Right lobe of liver (tissue), 6 donors: Measurements from ENCODE around the gene HS3ST1. TPM values are rescaled to one million over a fixed set of nuclear protein-coding genes. Genes with fewer than 3 reads are reported as not detected.

ENCODE experiments used
- ATAC-seq, 4 donors: fragments of 200-7000 bp; cut with Tn5 transposase; one replicate each; pipeline ENCODE4 v1.9.1; 2020; ENCODE audit warnings: mild to moderate bottlenecking in 4 of 4, moderate library complexity in 4 of 4
- DNase-seq, 3 donors: peaks; one replicate each; pipeline ENCODE4 v3.0.0-alpha.2; 2020
- H3K27ac ChIP-seq, 3 donors: fragments of 200-600 bp; one replicate each; pipeline ENCODE4 v1.8.0; 2022
- H3K27me3 ChIP-seq, 2 donors: fragments of 200-600 bp; one replicate each; pipeline ENCODE4 v1.8.0; 2022
- H3K36me3 ChIP-seq, 4 donors: fragments of 200-600 bp; sonication (generic) in 1 of 4; one replicate each; pipeline versions ENCODE4 v1.5.1 to v1.8.0; 2017 to 2022; ENCODE audit warnings: control low read depth in 1 of 4
- H3K4me1 ChIP-seq, 4 donors: fragments of 200-600 bp; sonication (generic) in 1 of 4; one replicate each; pipeline versions ENCODE4 v1.5.1 to v1.8.0; 2017 to 2022; ENCODE audit warnings: control low read depth in 1 of 4
- H3K4me3 ChIP-seq, 3 donors: fragments of 200-600 bp; one replicate each; pipeline ENCODE4 v1.8.0; 2022
- H3K9me3 ChIP-seq, 4 donors: fragments of 200-600 bp; sonication (generic) in 1 of 4; one replicate each; pipeline versions ENCODE4 v1.5.1 to v1.8.0; 2017 to 2022; ENCODE audit warnings: control low read depth in 1 of 4
- POLR2A ChIP-seq: fragments of 450-650 bp; IDR thresholded peaks from one replicate; pipeline ENCODE4 v1.6.1; 2017; ENCODE audit warnings: antibody characterized with exemption, mild to moderate bottlenecking
- WGBS: methylation state at CpG from one replicate; pipeline ENCODE4 v1.1.6; 2018; ENCODE audit warnings: low coverage, low lambda C conversion rate; ENCODE audit not compliant: insufficient coverage; ENCODE audit errors: missing lambda C conversion rate; 5-methylcytosine and 5-hydroxymethylcytosine counted together
- intact Hi-C, 2 donors: fragments of 100-400 bp; cut with DNase I; formaldehyde crosslinking; loops; one replicate each; pipeline versions ENCODE4 v1.11.2 to v1.14.1; 2022
- total RNA-seq, 6 experiments: library from RNA; depleted of rRNA in 2 of 6; stranded (reverse); fragments of >200 nt in 2 of 6; fragmentation: NEBNext Ultra II Directional in 3 of 6; extraction: Animal tissue kit (Norgen Biotek cat#: 25700) in 3 of 6; gene quantifications; one replicate each; pipeline versions ENCODE4 v1.1.0 to v1.2.4, GENCODE V29; 2016 to 2023
- TF ChIP-seq, protein P1 (sequence below), 4 donors: fragments of 200-600 bp in 3 of 4; fragments of 450-650 bp in 1 of 4; IDR thresholded peaks; one replicate each; pipeline versions ENCODE4 v1.5.1 to v1.8.0; 2016 to 2022; ENCODE audit warnings: antibody characterized with exemption in 4 of 4, mild to moderate bottlenecking in 2 of 4
- donor health status: DM: no; HTN: yes; CAD: no.
- donor health status: DM: no; HTN: no; CAD: no.
- donor health status: DM: no; HTN: no; CAD: no.
- donor health status: DM: no; HTN: yes; CAD: no.
- donor health status: DM: no; HTN: yes; CAD: no.

The HS3ST1 gene
- total RNA-seq, 6 experiments from 2014 or later, result 0.11 to 1.2 (median 0.25) TPM

DNA sequence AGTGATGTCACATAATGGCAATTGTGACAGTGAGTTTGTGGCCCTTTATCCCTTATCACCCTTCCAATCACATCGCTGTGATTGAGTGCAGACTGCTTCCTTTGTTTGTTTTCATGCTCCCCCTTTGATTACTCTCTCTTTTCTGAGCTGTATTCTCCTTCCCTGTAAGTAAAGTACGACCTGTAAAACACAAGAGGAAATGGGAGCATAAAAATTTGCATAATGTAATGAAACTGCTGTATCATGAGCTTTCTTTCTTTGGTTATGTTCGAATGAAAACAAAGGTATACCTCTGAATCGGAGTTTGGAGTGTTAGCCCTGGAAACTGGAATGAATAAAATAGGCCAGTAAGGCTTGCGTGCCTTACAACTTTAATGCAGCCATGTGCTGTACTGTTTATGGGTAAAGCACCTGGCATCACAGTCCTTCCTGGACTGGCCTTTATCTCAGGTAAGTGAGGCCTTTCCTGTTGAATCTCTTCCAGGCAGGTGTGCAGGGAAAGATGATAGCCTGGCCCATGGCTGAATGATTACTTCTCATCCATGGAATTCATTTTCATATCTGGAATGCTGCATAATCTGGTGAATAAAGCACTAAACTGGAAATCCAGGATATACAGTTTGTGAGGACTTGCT is 26.6 kb upstream of the HS3ST1 start:
- Histone ChIP-seq H3K27me3 (no peaks in the 10 kb centered on the region), H3K27ac (no peak overlapping the region), H3K4me3 (no peak overlapping the region), H3K9me3 (no peaks in the 10 kb centered on the region), H3K36me3 (no peaks in the 10 kb centered on the region), H3K4me1 (no peaks in the 10 kb centered on the region)
- no peak for ATAC-seq
- WGBS, result 38% methylated on average over 5 of the region's 5 CpGs
- intact Hi-C loops, result no loop called here
- DNase-seq, result no peak
- TF ChIP-seq POLR2A, result no peak

- H3K4me1 ChIP-seq, result no peaks in the 10 kb centered on the region
- no peak for ATAC-seq
- WGBS, result 72% methylated on average over 1 of the region's 1 CpG
These were observed 23.0 kb upstream of the HS3ST1 start for GRCh38 chr4:11451716-11452115.

GRCh38 chr4:11446155-11446811 is 17.6 kb upstream of the HS3ST1 start:
- Histone ChIP-seq H3K4me1 (no peaks in the 10 kb centered on the region), H3K27me3 (no peaks in the 10 kb centered on the region), H3K4me3 (no peak overlapping the region), H3K36me3 (no peaks in the 10 kb centered on the region), H3K27ac (no peak overlapping the region), H3K9me3 (no peaks in the 10 kb centered on the region)
- intact Hi-C loops, result no loop called here
- DNase-seq (no peak), ATAC-seq (no peak)
- TF ChIP-seq POLR2A, result no peak
- TF ChIP-seq, protein P1, sequence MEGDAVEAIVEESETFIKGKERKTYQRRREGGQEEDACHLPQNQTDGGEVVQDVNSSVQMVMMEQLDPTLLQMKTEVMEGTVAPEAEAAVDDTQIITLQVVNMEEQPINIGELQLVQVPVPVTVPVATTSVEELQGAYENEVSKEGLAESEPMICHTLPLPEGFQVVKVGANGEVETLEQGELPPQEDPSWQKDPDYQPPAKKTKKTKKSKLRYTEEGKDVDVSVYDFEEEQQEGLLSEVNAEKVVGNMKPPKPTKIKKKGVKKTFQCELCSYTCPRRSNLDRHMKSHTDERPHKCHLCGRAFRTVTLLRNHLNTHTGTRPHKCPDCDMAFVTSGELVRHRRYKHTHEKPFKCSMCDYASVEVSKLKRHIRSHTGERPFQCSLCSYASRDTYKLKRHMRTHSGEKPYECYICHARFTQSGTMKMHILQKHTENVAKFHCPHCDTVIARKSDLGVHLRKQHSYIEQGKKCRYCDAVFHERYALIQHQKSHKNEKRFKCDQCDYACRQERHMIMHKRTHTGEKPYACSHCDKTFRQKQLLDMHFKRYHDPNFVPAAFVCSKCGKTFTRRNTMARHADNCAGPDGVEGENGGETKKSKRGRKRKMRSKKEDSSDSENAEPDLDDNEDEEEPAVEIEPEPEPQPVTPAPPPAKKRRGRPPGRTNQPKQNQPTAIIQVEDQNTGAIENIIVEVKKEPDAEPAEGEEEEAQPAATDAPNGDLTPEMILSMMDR (IDR thresholded peaks at IDR 0.05), result no peak

More at GRCh38 chr4:11451716-11452115, 23.0 kb upstream of the HS3ST1 start:
- Histone ChIP-seq H3K9me3 (no peaks in the 10 kb centered on the region), H3K27ac (no peak overlapping the region), H3K36me3 (no peaks in the 10 kb centered on the region), H3K27me3 (no peaks in the 10 kb centered on the region), H3K4me3 (no peak overlapping the region)
- intact Hi-C loops, result no loop called here
- TF ChIP-seq, protein P1 (IDR thresholded peaks at IDR 0.05), result no peak
- DNase-seq, result no peak

- no peak overlapping the region for H3K27ac ChIP-seq
- H3K27me3 ChIP-seq, result no peaks in the 10 kb centered on the region
- intact Hi-C loops, result no loop called here
- H3K4me1 ChIP-seq, result no peaks in the 10 kb centered on the region
- TF ChIP-seq, protein P1 (IDR thresholded peaks at IDR 0.05), result no peak
- no peak for TF ChIP-seq POLR2A
- H3K36me3 ChIP-seq, result no peaks in the 10 kb centered on the region
- no peak overlapping the region for H3K4me3 ChIP-seq
- ATAC-seq (no peak), DNase-seq (no peak)
- 39% methylated on average over 1 of the region's 1 CpG for WGBS
- H3K9me3 ChIP-seq, result no peaks in the 10 kb centered on the region
These were observed 12.5 kb upstream of the HS3ST1 start for GRCh38 chr4:11441194-11441556.

- 67% methylated on average over 4 of the region's 4 CpGs for WGBS
- no peak for DNase-seq
- no peaks in the 10 kb centered on the region for H3K4me1 ChIP-seq
- no peaks in the 10 kb centered on the region for H3K9me3 ChIP-seq
- ATAC-seq, result no peak
- H3K27ac ChIP-seq, result no peak overlapping the region
- no peak for TF ChIP-seq POLR2A
- TF ChIP-seq, protein P1 (IDR thresholded peaks at IDR 0.05), result no peak
- H3K4me3 ChIP-seq, result no peak overlapping the region
- no peaks in the 10 kb centered on the region for H3K36me3 ChIP-seq
- intact Hi-C loops, result no loop called here
- no peaks in the 10 kb centered on the region for H3K27me3 ChIP-seq
These were observed 11.9 kb upstream of the HS3ST1 start for GRCh38 chr4:11440481-11441193.
